K562 (cell line): ENCODE data around the gene PSAP. TPM values are rescaled to one million over a fixed set of nuclear protein-coding genes. Genes with fewer than 3 reads are reported as not detected.

Experiments used
- ATAC-seq: fragments of 200-7000 bp; cut with Tn5 transposase; 3 replicates; pipeline ENCODE4 v1.9.1; 2020; ENCODE audit warnings: moderate library complexity
- BruUV-seq: library from RNA; stranded (reverse); fragments of 400-500 nt; replicated peaks from 2 replicates; lab custom pipeline; 2021; lab: Mats Ljungman, UMichigan
- CTCF ChIA-PET: fragments of 300-600 bp; formaldehyde crosslinking; extraction: SDS; loops from one replicate; lab custom pipeline; 2021; ENCODE audit warnings: low intra/inter-chr PET ratio; lab: Yijun Ruan, JAX
- POLR2A ChIA-PET: fragments of 300-600, 350-650 bp; sonication (Branson Sonifier 250); formaldehyde crosslinking; extraction: SDS; loops from one replicate; lab custom pipeline; 2021; ENCODE audit warnings: antibody characterized with exemption, inconsistent platforms; lab: Yijun Ruan, JAX
- DNase-seq, 4 experiments: peaks; one replicate each; pipeline versions ENCODE4 v3.0.0 to v3.0.0-alpha.2; 2011 to 2018; ENCODE audit warnings: low spot score in 3 of 4, mixed read lengths in 3 of 4; ENCODE audit errors: extremely low read depth in 1 of 4
- FAIRE-seq: peaks from 2 replicates; lab custom pipeline; 2011; peaks lifted over from hg19 to GRCh38; lab: Jason Lieb, UNC
- H2AFZ ChIP-seq: 2 replicates; pipeline ENCODE4 v1.6.0; 2011; ENCODE audit warnings: low read depth, low read length, control low read depth, inconsistent platforms
- H3K27ac ChIP-seq: fragments of 200-600 bp; 3 replicates; pipeline ENCODE4 v1.8.0; 2011; ENCODE audit warnings: low read depth, mild to moderate bottlenecking, control low read depth, inconsistent platforms, low read length, moderate library complexity, mixed read lengths; ENCODE audit errors: extremely low read depth
- H3K27me3 ChIP-seq, 2 experiments: fragments of 300-600 bp in 1 of 2; 2 replicates in 1 of 2; 3 replicates in 1 of 2; pipeline versions ENCODE4 v1.6.0 to v1.8.0; 2011; ENCODE audit warnings: inconsistent platforms in 2 of 2, low read length in 2 of 2, mild to moderate bottlenecking in 1 of 2, mixed read lengths in 1 of 2, moderate library complexity in 1 of 2; ENCODE audit not compliant: control insufficient read depth in 2 of 2, insufficient read depth in 2 of 2
- H3K36me3 ChIP-seq: fragments of 300-600 bp; 3 replicates; pipeline ENCODE4 v1.8.0; 2011; ENCODE audit warnings: mild to moderate bottlenecking, low read length, inconsistent platforms; ENCODE audit not compliant: control insufficient read depth, insufficient read depth
- H3K4me1 ChIP-seq, 2 experiments: fragments of 200-600 bp in 1 of 2; replicated peaks in 1 of 2; 2 replicates in 1 of 2; 3 replicates in 1 of 2; pipeline versions ENCODE4 v1.5.1 to v1.8.0; 2011; ENCODE audit warnings: inconsistent platforms in 2 of 2, low read length in 2 of 2, mild to moderate bottlenecking in 1 of 2, mixed read lengths in 1 of 2, moderate library complexity in 1 of 2; ENCODE audit not compliant: control insufficient read depth in 2 of 2, insufficient read depth in 2 of 2
- H3K4me2 ChIP-seq: 2 replicates; pipeline ENCODE4 v1.6.1; 2011; ENCODE audit warnings: low read length, control low read depth, inconsistent platforms, mixed read lengths; ENCODE audit not compliant: insufficient read depth
- H3K4me3 ChIP-seq: fragments of 200-600 bp; sonication (generic), shearing (Covaris generic); 2 replicates; pipeline ENCODE4 v1.5.1; 2016; ENCODE audit warnings: control low read depth, inconsistent platforms
- H3K79me2 ChIP-seq: fragments of 200-600 bp; 3 replicates; pipeline ENCODE4 v1.8.0; 2011; ENCODE audit warnings: low read length, inconsistent platforms; ENCODE audit not compliant: control insufficient read depth, insufficient read depth
- H3K9ac ChIP-seq, 2 experiments: 2 replicates each; pipeline versions ENCODE4 v1.6.0 to v1.6.1; 2011; ENCODE audit warnings: low read depth in 2 of 2, low read length in 2 of 2, control low read depth in 1 of 2, inconsistent platforms in 1 of 2, mild to moderate bottlenecking in 1 of 2, mixed read lengths in 1 of 2; ENCODE audit not compliant: insufficient read depth in 1 of 2
- H3K9me1 ChIP-seq: one replicate; pipeline ENCODE4 v1.6.0; 2011; ENCODE audit warnings: inconsistent platforms, mild to moderate bottlenecking, low read length, moderate library complexity; ENCODE audit not compliant: control insufficient read depth, insufficient read depth
- H3K9me3 ChIP-seq: replicated peaks from 2 replicates; pipeline ENCODE4 v1.5.1; 2011; ENCODE audit warnings: low read depth, low read length, inconsistent platforms; ENCODE audit not compliant: control insufficient read depth, insufficient read depth
- H4K20me1 ChIP-seq: replicated peaks from 2 replicates; pipeline ENCODE4 v1.6.1; 2011; ENCODE audit warnings: low read length, inconsistent platforms, mixed read lengths; ENCODE audit not compliant: control insufficient read depth, insufficient read depth
- CBX3 ChIP-seq, 2 experiments: IDR thresholded peaks; 1 replicate in 1 of 2; 2 replicates in 1 of 2; pipeline ENCODE4 v1.6.1; 2012; ENCODE audit warnings: inconsistent platforms in 2 of 2, low read length in 2 of 2, borderline replicate concordance in 1 of 2, control low read depth in 1 of 2
- COPS2 ChIP-seq: fragments of 450-650 bp; conservative IDR thresholded peaks from 2 replicates; pipeline ENCODE4 v1.6.1; 2016; ENCODE audit warnings: mild to moderate bottlenecking, moderate library complexity
- KLF1 ChIP-seq: fragments of 450-650 bp; IDR thresholded peaks from 2 replicates; pipeline ENCODE4 v1.6.1; 2016; ENCODE audit warnings: missing genetic modification characterization, missing compliant biosample characterization
- MYBL2 ChIP-seq, 2 experiments: fragments of 450-650 bp in 1 of 2; sonication (generic) in 1 of 2; formaldehyde crosslinking in 1 of 2; IDR thresholded peaks; 2 replicates each; pipeline versions ENCODE4 v1.6.1 to v1.8.1; 2017 to 2022; ENCODE audit warnings: borderline replicate concordance in 1 of 2, inconsistent platforms in 1 of 2, low read depth in 1 of 2, mild to moderate bottlenecking in 1 of 2, missing genetic modification reagents in 1 of 2, moderate library complexity in 1 of 2
- NEUROD1 ChIP-seq: fragments of 150-350 bp; IDR thresholded peaks from 2 replicates; pipeline ENCODE4 v1.6.1; 2014; ENCODE audit warnings: borderline replicate concordance, low read length, low read depth; ENCODE audit not compliant: partially characterized antibody
- RBM25 ChIP-seq: fragments of 200-400 bp; formaldehyde crosslinking; IDR thresholded peaks from 2 replicates; pipeline ENCODE4 v1.6.1; 2018; ENCODE audit warnings: low read length, low read depth, moderate library complexity; ENCODE audit not compliant: severe bottlenecking
- ZNF175 ChIP-seq: fragments of 200-800 bp; sonication (Bioruptor generic); IDR thresholded peaks from 2 replicates; pipeline ENCODE4 v1.6.1; 2016; ENCODE audit warnings: low read depth, mild to moderate bottlenecking, missing genetic modification characterization, missing compliant biosample characterization
- ZNF407 ChIP-seq: fragments of 450-650 bp; IDR thresholded peaks from 2 replicates; pipeline ENCODE4 v1.6.1; 2016; ENCODE audit warnings: low read depth
- ZNF589 ChIP-seq: fragments of 200-800 bp; sonication (Bioruptor generic); IDR thresholded peaks from 2 replicates; pipeline ENCODE4 v1.6.1; 2016; ENCODE audit warnings: low read depth, missing genetic modification characterization, missing compliant biosample characterization
- WGBS: fragments of 100-300 bp; shearing (Covaris generic); methylation state at CpG from one replicate; pipeline ENCODE4 v1.1.6; 2016; ENCODE audit warnings: low coverage, mixed read lengths; ENCODE audit not compliant: insufficient coverage; ENCODE audit errors: missing lambda C conversion rate; 5-methylcytosine and 5-hydroxymethylcytosine counted together
- in situ Hi-C: fragments of 300-500 bp; cut with MboI; formaldehyde crosslinking; loops from 4 replicates; pipeline ENCODE4 v1.15.0; 2018; ENCODE audit warnings: inconsistent platforms, mixed read lengths
- intact Hi-C: fragments of 100-400 bp; cut with micrococcal nuclease; formaldehyde crosslinking; loops from 2 replicates; pipeline ENCODE4 v1.14.2; 2022
- polyA plus RNA-seq, 8 experiments: library from polyadenylated mRNA; depleted of rRNA in 4 of 8; stranded (reverse) in 5 of 8; unstranded in 3 of 8; fragments of >200 nt; fragmentation: Nextera tagmentation in 2 of 8; fragmentation: Illumina TruSeq in 1 of 8; extraction: Ambion mirVana in 2 of 8; extraction: Trizol in 1 of 8; gene quantifications; 2 replicates each; pipeline versions ENCODE4 v1.2.1 to v1.2.3, GENCODE V29; 2011 to 2014; ENCODE audit warnings: inconsistent platforms in 1 of 8, missing spikeins in 1 of 8
- total RNA-seq, 7 experiments: library from RNA; depleted of rRNA in 6 of 7; stranded (reverse); fragments of >200 nt in 6 of 7; fragmentation: Illumina TruSeq in 2 of 7; extraction: Trizol in 2 of 7; gene quantifications; 2 replicates each; pipeline versions ENCODE4 v1.2.1 to v1.2.3, GENCODE V29; 2011 to 2021; ENCODE audit warnings: low replicate concordance in 1 of 7
- TF ChIP-seq, protein P1 (sequence below): fragments of 450-650 bp; IDR thresholded peaks from 2 replicates; pipeline ENCODE4 v1.7.1; 2018; ENCODE audit warnings: mild to moderate bottlenecking, low read depth; ENCODE audit not compliant: partially characterized antibody

PSAP gene
- total and polyA plus RNA-seq, 9 of the 15 experiments (the other 6 are each of a cell fraction or from before 2014, with no cell fraction given) = 245 to 700 (median 429) TPM

DNA sequence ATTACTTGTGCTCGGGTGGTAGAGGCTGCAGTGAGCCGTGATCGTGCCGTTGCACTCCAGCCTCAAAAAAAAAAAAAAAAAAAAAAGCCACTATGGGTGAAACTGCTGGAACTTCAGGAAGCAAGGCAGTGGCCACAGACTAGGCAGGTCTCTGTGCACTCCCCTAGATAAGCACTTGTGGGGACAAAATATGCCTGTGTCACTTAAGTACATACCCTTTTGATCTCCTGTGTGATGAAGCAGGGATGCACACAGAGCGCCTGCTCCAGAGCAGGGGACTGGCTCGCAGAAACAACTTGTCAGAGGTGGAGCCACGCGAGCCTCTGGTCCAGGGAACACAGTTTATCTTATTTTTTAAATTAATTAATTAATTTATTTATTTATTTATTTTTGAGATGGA lies 42.9 kb upstream of the PSAP start:
- H3K4me2 ChIP-seq = peak overlapping the region; percentile 45; the same call in 1 of the 2 replicates
- ChIA-PET POLR2A (interaction anchor here (0.6 to 1.5 kb wide), 4 partner anchors 39 to 1229 kb away, joined by 3 to 4 read pairs (median 3); partner anchors contain the start of gene PSAP), CTCF (interaction anchor here (0.6 to 7.0 kb wide), 3 partner anchors 56 to 153 kb away, joined by 3 to 159 read pairs (median 7); no protein-coding TSS in a partner anchor)
- H2AFZ ChIP-seq = 0 out of 2 replicates have a peak overlapping the region, but pooled peaks have one; percentile 20
- peak overlapping the region in 1 of 2 experiments; percentile 56; a peak in 1 of 4 replicates for H3K9ac ChIP-seq
- no peaks in the 10 kb centered on the region for H3K79me2 ChIP-seq
- no TSS peak for BruUV-seq
- intact Hi-C loops = loop anchor here (10.0 kb wide), 1 partner anchor 189 kb away; no protein-coding TSS in a partner anchor
- ATAC-seq (peak; percentile 94), DNase-seq (peak; percentile 54 to 94 (median 73)), FAIRE-seq (peak; percentile 96)
- H4K20me1 ChIP-seq = no peaks in the 10 kb centered on the region
- H3K36me3 ChIP-seq = no peaks in the 10 kb centered on the region
- in situ Hi-C loops = no loop called here
- H3K4me3 ChIP-seq = no peak overlapping the region
- no peaks in the 10 kb centered on the region for H3K27me3 ChIP-seq
- under 1% methylated on average over 8 of the region's 8 CpGs for WGBS
- no peaks in the 10 kb centered on the region for H3K9me3 ChIP-seq
- H3K9me1 ChIP-seq = no peaks in the 10 kb centered on the region
- no peak overlapping the region for H3K27ac ChIP-seq
- peaks cover 21 to 28% of the 10 kb centered on the region in 2 experiments for H3K4me1 ChIP-seq
- peak in 1 of 2 experiments; percentile 55; a peak in 1 of 3 replicates for TF ChIP-seq CBX3 (IDR thresholded peaks at IDR 0.05; ENCODE audit: borderline replicate concordance in 1 of 2, low read length in 2 of 2)
- TF ChIP-seq ZNF589 (CRISPR knock-in tag) = 0 out of 2 replicates have a peak, but pooled peaks have one; percentile 17
- no peak for TF ChIP-seq RBM25
- no peak for TF ChIP-seq COPS2
- TF ChIP-seq ZNF175 (CRISPR knock-in tag) = no peak
- no peak for TF ChIP-seq ZNF407
- peak; percentile 70 for TF ChIP-seq NEUROD1
- TF ChIP-seq KLF1 (tag) = no peak
- TF ChIP-seq MYBL2 (IDR thresholded peaks at IDR 0.05; ENCODE audit: low read depth) = no peak
- no peak for TF ChIP-seq MYBL2 (CRISPR knock-in tag; IDR thresholded peaks at IDR 0.05; ENCODE audit: borderline replicate concordance)
- TF ChIP-seq, protein P1, sequence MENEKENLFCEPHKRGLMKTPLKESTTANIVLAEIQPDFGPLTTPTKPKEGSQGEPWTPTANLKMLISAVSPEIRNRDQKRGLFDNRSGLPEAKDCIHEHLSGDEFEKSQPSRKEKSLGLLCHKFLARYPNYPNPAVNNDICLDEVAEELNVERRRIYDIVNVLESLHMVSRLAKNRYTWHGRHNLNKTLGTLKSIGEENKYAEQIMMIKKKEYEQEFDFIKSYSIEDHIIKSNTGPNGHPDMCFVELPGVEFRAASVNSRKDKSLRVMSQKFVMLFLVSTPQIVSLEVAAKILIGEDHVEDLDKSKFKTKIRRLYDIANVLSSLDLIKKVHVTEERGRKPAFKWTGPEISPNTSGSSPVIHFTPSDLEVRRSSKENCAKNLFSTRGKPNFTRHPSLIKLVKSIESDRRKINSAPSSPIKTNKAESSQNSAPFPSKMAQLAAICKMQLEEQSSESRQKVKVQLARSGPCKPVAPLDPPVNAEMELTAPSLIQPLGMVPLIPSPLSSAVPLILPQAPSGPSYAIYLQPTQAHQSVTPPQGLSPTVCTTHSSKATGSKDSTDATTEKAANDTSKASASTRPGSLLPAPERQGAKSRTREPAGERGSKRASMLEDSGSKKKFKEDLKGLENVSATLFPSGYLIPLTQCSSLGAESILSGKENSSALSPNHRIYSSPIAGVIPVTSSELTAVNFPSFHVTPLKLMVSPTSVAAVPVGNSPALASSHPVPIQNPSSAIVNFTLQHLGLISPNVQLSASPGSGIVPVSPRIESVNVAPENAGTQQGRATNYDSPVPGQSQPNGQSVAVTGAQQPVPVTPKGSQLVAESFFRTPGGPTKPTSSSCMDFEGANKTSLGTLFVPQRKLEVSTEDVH = no peak
